ENCODE data around the gene YAF2. TPM values are rescaled to one million over a fixed set of nuclear protein-coding genes. Genes with fewer than 3 reads are reported as not detected.
"Not testable (repeated sequence)": the region's sequence is repeated elsewhere in the genome, so short reads cannot be mapped to it uniquely, and the experiment has no call there.

The YAF2 gene
- total and polyA plus RNA-seq, 4 donors = 15.9 to 53.2 (median 33.0) TPM

DNA sequence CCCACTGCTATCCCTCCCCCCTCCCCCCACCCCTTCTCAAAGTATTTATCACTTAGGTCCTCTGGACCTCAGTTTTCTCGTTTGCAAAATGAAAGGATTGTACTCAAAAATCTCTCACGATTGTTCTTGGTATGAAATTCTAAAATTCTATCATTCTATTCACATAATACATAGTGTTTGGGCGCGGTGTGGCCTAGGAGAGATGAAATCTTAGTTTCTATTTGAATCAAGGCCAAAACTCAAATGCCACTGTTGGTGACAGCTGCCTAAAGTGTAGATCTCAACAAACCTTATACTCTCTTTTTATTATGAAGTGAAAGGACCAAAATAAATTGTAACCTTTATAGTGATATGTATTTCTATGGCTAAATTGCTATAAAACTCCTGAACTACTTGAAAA lies 23.7 kb upstream of the YAF2 start:
- Histone ChIP-seq H3K4me1 (ENCODE audit: control insufficient read depth in 1 of 2, insufficient read depth in 2 of 2, low read length in 2 of 2) (no peaks in the 10 kb centered on the region), H3K9me3 (ENCODE audit: control insufficient read depth, low read length) (no peaks in the 10 kb centered on the region), H3K27ac (ENCODE audit: low read depth in 1 of 2, low read length in 2 of 2) (no peak overlapping the region), H3K4me3 (ENCODE audit: low read length in 2 of 2) (no peak overlapping the region), H3K27me3 (ENCODE audit: control insufficient read depth in 1 of 2, insufficient read depth in 2 of 2, low read length in 1 of 2) (no peaks in the 10 kb centered on the region), H3K36me3 (ENCODE audit: control insufficient read depth in 1 of 2, insufficient read depth in 2 of 2, low read length in 1 of 2) (no peaks in the 10 kb centered on the region)
- intact Hi-C loops (cut with DNase I) = no loop called here
- ATAC-seq (ENCODE audit: low FRiP score) (no peak), DNase-seq (no peak)
- 73% methylated on average over 4 of the region's 4 CpGs for WGBS, 2 donors

DNA sequence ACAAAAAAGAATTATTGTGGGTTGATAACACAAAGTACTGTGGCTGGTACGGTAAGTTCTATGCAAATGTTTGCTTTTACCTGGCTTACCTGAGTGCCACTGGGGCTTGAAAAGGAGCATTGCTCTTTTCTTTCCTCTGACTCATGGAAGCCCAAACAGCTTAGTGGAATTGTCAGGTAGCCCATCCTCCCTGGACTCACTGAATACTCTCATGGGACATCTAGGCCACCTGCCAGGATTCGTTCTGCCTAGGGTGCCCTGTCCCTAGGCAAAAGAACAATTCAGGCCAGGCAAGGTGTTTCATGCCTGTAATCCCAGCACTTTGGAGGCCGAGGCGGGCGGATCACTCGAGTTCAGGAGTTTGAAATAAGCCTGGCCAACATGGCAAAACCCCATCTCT lies 22.5 kb upstream of the YAF2 start:
- Histone ChIP-seq H3K4me1 (ENCODE audit: control insufficient read depth in 1 of 2, insufficient read depth in 2 of 2, low read length in 2 of 2) (no peaks in the 10 kb centered on the region), H3K27me3 (ENCODE audit: control insufficient read depth in 1 of 2, insufficient read depth in 2 of 2, low read length in 1 of 2) (no peaks in the 10 kb centered on the region), H3K9me3 (ENCODE audit: control insufficient read depth, low read length) (no peaks in the 10 kb centered on the region), H3K27ac (ENCODE audit: low read depth in 1 of 2, low read length in 2 of 2) (no peak overlapping the region), H3K36me3 (ENCODE audit: control insufficient read depth in 1 of 2, insufficient read depth in 2 of 2, low read length in 1 of 2) (no peaks in the 10 kb centered on the region), H3K4me3 (ENCODE audit: low read length in 2 of 2) (no peak overlapping the region)
- ATAC-seq (ENCODE audit: low FRiP score) (no peak), DNase-seq (no peak)
- WGBS, 2 donors = 83 to 88% methylated on average over 6 of the region's 6 CpGs
- intact Hi-C loops (cut with DNase I) = no loop called here

DNA sequence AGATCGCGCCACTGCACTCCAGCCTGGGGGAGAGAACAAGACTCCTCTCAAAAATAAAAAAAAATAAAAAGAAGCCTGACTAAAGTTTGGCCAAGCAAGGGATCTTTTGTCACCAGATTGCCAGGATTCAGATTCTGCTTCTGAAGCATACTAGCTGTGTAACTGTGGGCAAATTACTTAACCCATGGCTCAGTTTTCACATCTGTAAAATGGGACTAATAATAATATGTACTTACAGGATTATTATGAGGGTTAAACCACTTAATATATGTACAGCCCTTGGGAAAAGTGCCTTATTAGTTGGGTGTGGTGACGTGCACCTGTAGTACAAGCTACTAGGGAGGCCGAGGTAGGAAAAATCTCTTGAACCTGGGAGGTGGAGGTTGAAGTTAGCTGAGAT lies 21.7 kb upstream of the YAF2 start:
- intact Hi-C loops (cut with DNase I) = no loop called here
- H3K4me3 ChIP-seq (ENCODE audit: low read length in 2 of 2) = no peak overlapping the region
- ATAC-seq (ENCODE audit: low FRiP score) (no peak), DNase-seq (no peak)
- no peaks in the 10 kb centered on the region for H3K27me3 ChIP-seq (ENCODE audit: control insufficient read depth in 1 of 2, insufficient read depth in 2 of 2, low read length in 1 of 2)
- no peaks in the 10 kb centered on the region for H3K4me1 ChIP-seq (ENCODE audit: control insufficient read depth in 1 of 2, insufficient read depth in 2 of 2, low read length in 2 of 2)
- WGBS, 2 donors = 97 to 99% methylated on average over 4 of the region's 4 CpGs
- no peaks in the 10 kb centered on the region for H3K36me3 ChIP-seq (ENCODE audit: control insufficient read depth in 1 of 2, insufficient read depth in 2 of 2, low read length in 1 of 2)
- H3K27ac ChIP-seq (ENCODE audit: low read depth in 1 of 2, low read length in 2 of 2) = no peak overlapping the region
- H3K9me3 ChIP-seq (ENCODE audit: control insufficient read depth, low read length) = no peaks in the 10 kb centered on the region

DNA sequence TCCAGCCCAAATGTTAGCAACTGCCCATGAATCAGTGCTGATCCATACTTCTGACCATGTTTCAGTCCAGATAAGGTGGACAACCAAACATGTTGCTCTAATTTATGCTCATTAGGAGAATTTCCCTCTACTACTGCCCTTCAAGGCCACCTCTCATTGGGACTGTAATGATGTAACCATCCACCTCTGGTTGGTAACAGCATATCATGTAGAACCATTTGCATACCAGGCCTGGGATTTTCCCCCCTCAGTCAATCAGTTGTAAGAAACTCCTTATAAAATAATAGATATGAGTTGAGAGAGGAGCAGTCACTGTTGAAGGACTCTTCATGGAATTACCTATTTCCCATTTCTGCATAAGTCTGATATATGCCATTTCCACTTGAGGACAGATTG lies 17.8 kb upstream of the YAF2 start:
- intact Hi-C loops (cut with DNase I) = no loop called here
- Histone ChIP-seq H3K27me3 (ENCODE audit: control insufficient read depth in 1 of 2, insufficient read depth in 2 of 2, low read length in 1 of 2) (no peaks in the 10 kb centered on the region), H3K9me3 (ENCODE audit: control insufficient read depth, low read length) (no peaks in the 10 kb centered on the region), H3K4me3 (ENCODE audit: low read length in 2 of 2) (no peak overlapping the region), H3K4me1 (ENCODE audit: control insufficient read depth in 1 of 2, insufficient read depth in 2 of 2, low read length in 2 of 2) (no peaks in the 10 kb centered on the region), H3K27ac (ENCODE audit: low read depth in 1 of 2, low read length in 2 of 2) (no peak overlapping the region), H3K36me3 (ENCODE audit: control insufficient read depth in 1 of 2, insufficient read depth in 2 of 2, low read length in 1 of 2) (no peaks in the 10 kb centered on the region)
- ATAC-seq (ENCODE audit: low FRiP score) (no peak), DNase-seq (no peak)

DNA sequence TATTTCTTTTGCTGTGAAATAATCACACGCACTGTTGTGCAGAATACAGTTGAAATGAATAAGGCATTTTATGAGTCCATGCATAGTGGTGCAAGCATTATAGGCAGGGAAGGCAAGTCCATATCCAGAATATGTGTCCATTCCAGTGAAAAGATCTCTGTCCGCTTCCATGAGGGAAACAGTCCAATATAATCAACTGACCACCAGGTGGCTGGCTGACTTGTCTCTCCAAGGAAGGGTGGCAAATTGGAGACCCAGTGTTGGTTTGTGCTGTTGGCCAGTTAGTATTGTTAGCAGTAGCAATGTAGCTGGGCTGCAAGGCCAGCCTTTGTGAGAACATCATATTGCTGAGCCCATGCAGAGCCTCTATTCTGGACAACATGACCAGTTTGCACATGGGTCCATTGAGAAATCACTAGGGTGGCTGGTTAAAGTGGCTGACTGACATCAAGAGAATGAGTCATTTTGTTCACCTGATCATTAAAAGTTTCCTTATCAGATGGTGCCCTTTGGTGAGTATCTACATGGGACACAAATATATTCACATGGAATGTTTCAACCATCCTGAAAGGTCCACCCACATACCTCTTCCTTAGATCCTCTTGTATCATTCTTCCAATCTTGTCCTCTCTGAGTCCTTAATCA lies 17.3 kb upstream of the YAF2 start:
- ATAC-seq (ENCODE audit: low FRiP score) (no peak), DNase-seq (no peak)
- Histone ChIP-seq H3K4me1 (ENCODE audit: control insufficient read depth in 1 of 2, insufficient read depth in 2 of 2, low read length in 2 of 2) (no peaks in the 10 kb centered on the region), H3K27ac (ENCODE audit: low read depth in 1 of 2, low read length in 2 of 2) (no peak overlapping the region), H3K4me3 (ENCODE audit: low read length in 2 of 2) (no peak overlapping the region), H3K27me3 (ENCODE audit: control insufficient read depth in 1 of 2, insufficient read depth in 2 of 2, low read length in 1 of 2) (no peaks in the 10 kb centered on the region), H3K36me3 (ENCODE audit: control insufficient read depth in 1 of 2, insufficient read depth in 2 of 2, low read length in 1 of 2) (no peaks in the 10 kb centered on the region), H3K9me3 (ENCODE audit: control insufficient read depth, low read length) (no peaks in the 10 kb centered on the region)
- WGBS, 2 donors = 96 to 100% methylated on average over 2 of the region's 2 CpGs
- intact Hi-C loops (cut with DNase I) = no loop called here

DNA sequence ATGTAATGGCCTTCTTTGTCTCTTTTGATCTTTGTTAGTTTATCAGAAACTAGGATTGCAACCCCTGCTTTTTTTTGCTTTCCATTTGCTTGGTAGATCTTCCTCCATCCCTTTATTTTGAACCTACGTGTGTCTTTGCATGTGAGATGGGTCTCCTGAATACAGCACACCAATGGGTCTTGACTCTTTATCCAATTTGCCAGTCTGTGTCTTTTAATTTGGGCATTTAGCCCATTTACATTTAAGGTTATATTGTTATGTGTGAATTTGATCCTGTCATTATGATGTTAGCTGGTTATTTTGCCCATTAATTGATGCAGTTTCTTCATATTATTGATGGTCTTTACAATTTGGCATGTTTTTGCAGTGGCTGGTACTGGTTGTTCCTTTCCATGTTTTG lies 14.6 kb upstream of the YAF2 start:
- ATAC-seq (ENCODE audit: low FRiP score); DNase-seq; H3K36me3 ChIP-seq (ENCODE audit: control insufficient read depth in 1 of 2, insufficient read depth in 2 of 2, low read length in 1 of 2); intact Hi-C loops (cut with DNase I); H3K4me1 ChIP-seq (ENCODE audit: control insufficient read depth in 1 of 2, insufficient read depth in 2 of 2, low read length in 2 of 2); H3K4me3 ChIP-seq (ENCODE audit: low read length in 2 of 2); H3K9me3 ChIP-seq (ENCODE audit: control insufficient read depth, low read length); H3K27ac ChIP-seq (ENCODE audit: low read depth in 1 of 2, low read length in 2 of 2); H3K27me3 ChIP-seq (ENCODE audit: control insufficient read depth in 1 of 2, insufficient read depth in 2 of 2, low read length in 1 of 2): not testable (repeated sequence)
- 76 to 87% methylated on average over 1 of the region's 1 CpG for WGBS, 2 donors

DNA sequence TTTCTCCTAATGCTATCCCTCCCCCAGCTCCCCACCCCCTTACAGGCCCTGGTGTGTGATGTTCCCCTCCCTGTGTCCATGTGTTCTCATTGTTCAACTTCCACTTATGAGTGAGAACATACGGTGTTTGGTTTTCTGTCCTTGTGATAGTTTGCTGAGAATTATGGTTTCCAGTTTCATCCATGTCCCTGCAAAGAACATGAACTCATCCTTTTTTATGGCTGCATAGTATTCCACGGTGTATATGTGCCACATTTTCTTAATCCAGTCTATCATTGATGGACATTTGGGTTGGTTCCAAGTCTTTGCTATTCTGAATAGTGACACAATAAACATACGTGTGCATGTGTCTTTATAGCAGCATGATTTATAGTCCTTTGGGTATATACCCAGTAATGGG lies 11.0 kb upstream of the YAF2 start:
- H3K36me3 ChIP-seq (ENCODE audit: control insufficient read depth in 1 of 2, insufficient read depth in 2 of 2, low read length in 1 of 2); intact Hi-C loops (cut with DNase I); H3K4me1 ChIP-seq (ENCODE audit: control insufficient read depth in 1 of 2, insufficient read depth in 2 of 2, low read length in 2 of 2); H3K27ac ChIP-seq (ENCODE audit: low read depth in 1 of 2, low read length in 2 of 2); H3K4me3 ChIP-seq (ENCODE audit: low read length in 2 of 2); ATAC-seq (ENCODE audit: low FRiP score); H3K27me3 ChIP-seq (ENCODE audit: control insufficient read depth in 1 of 2, insufficient read depth in 2 of 2, low read length in 1 of 2); H3K9me3 ChIP-seq (ENCODE audit: control insufficient read depth, low read length); DNase-seq: not testable (repeated sequence)
- WGBS, 2 donors = 80 to 93% methylated on average over 3 of the region's 3 CpGs

DNA sequence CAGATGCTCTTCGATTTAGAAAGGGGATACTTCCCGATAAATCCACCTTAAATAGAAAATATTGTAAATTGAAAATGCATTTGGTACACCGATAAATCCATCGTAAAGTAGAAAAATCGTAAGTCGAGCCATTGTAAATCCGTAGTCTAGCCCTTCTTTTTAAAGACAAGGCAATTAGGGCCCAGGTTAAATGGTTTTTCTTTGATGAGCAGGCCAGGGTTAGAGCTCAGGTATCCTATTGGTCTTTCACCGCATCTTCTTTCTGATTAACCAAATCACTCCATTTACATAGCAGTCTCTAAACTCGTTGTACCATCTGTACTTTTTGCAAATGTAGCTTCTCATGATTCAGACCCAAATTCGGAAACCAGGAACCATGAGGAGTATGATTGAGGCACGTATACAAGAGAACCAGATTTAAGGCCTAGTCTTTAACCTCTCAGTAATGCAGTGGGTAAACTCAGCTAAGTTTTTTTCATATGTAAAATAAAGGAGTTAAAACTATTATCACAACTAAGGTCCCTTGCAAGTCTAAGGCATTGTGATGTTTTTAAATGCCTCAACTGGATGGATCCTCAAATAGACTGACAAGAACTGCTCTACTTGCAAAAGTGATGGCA lies 2.2 kb upstream of the YAF2 start:
- DNase-seq (no peak), ATAC-seq (ENCODE audit: low FRiP score) (no peak)
- Histone ChIP-seq H3K4me1 (ENCODE audit: control insufficient read depth in 1 of 2, insufficient read depth in 2 of 2, low read length in 2 of 2) (peaks cover 0 to 3% of the 10 kb centered on the region in 2 donors), H3K27ac (ENCODE audit: low read depth in 1 of 2, low read length in 2 of 2) (no peak overlapping the region), H3K9me3 (ENCODE audit: control insufficient read depth, low read length) (no peaks in the 10 kb centered on the region), H3K4me3 (ENCODE audit: low read length in 2 of 2) (no peak overlapping the region), H3K27me3 (ENCODE audit: control insufficient read depth in 1 of 2, insufficient read depth in 2 of 2, low read length in 1 of 2) (no peaks in the 10 kb centered on the region), H3K36me3 (ENCODE audit: control insufficient read depth in 1 of 2, insufficient read depth in 2 of 2, low read length in 1 of 2) (no peaks in the 10 kb centered on the region)
- 92 to 93% methylated on average over 11 of the region's 11 CpGs for WGBS, 2 donors
- intact Hi-C loops (cut with DNase I) = no loop called here

DNA sequence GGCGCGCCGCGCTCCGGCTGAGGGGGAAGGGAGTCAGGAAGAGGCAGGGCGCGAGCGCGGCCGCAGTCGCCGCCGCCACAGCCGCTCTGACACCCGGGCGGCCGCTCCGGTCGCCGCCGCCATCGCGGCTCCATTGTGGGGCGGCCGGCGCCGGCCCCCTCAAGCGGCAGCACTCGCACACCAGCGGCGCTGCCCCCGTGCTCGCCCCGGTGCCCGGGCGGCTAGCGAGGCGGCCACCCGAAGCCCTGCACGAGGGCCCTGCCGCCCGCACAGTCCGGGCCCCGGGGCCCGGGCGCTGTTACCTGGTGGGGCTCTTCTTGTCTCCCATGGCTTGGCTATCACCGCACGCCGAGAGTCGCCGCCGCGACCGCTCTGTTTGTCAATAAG lies 202 bp downstream of the YAF2 start:
- Histone ChIP-seq H3K4me3 (ENCODE audit: low read length in 2 of 2) (peak overlapping the region; percentile 99 to 100), H3K9me3 (ENCODE audit: control insufficient read depth, low read length) (no peaks in the 10 kb centered on the region), H3K27me3 (ENCODE audit: control insufficient read depth in 1 of 2, insufficient read depth in 2 of 2, low read length in 1 of 2) (no peaks in the 10 kb centered on the region), H3K27ac (ENCODE audit: low read depth in 1 of 2, low read length in 2 of 2) (peak overlapping the region; percentile 91 to 99), H3K36me3 (ENCODE audit: control insufficient read depth in 1 of 2, insufficient read depth in 2 of 2, low read length in 1 of 2) (no peaks in the 10 kb centered on the region), H3K4me1 (ENCODE audit: control insufficient read depth in 1 of 2, insufficient read depth in 2 of 2, low read length in 2 of 2) (peaks cover 0 to 5% of the 10 kb centered on the region in 2 donors)
- DNase-seq (no peak), ATAC-seq (ENCODE audit: low FRiP score) (peak; percentile 12)
- WGBS, 2 donors = 0% methylated on average over 34 to 54 of the region's 54 CpGs
- intact Hi-C loops (cut with DNase I) = loop anchor here (5.0 kb wide), 4 partner anchors 89 to 244 kb away; partner anchors contain the start of genes PPHLN1 (in 2 of the 2), ZCRB1 (in 2 of the 2) and GXYLT1 (in 1 of the 2)

All from aorta (tissue), 5 donors.